ENCODE measurements around the gene TLE5.
"Not testable (repeated sequence)": the region's sequence is repeated elsewhere in the genome, so short reads cannot be mapped to it uniquely, and the experiment has no call there.

TLE5 gene

GRCh38 chr19:3094601-3095440 is 32.5 kb upstream of the TLE5 start:
- Histone ChIP-seq H3K9ac (ENCODE audit: low read depth, low read length) (peak overlapping the region; percentile 83), H3K27ac (ENCODE audit: low read length) (peak overlapping the region; percentile 33; the same call in 1 of the 2 replicates), H4K20me1 (ENCODE audit: insufficient read depth, low read length) (peaks cover 49% of the 10 kb centered on the region), H3K9me3 (ENCODE audit: insufficient read depth, low read length, severe bottlenecking) (no peaks in the 10 kb centered on the region), H3K27me3 (ENCODE audit: insufficient read depth, low read length, poor library complexity) (peaks cover 4% of the 10 kb centered on the region), H3K4me3 (ENCODE audit: low read depth in 1 of 2, low read length in 2 of 2) (peak overlapping the region; percentile 88 to 95; a peak in 3 of 4 replicates), H2AFZ (ENCODE audit: low read depth, low read length) (peak overlapping the region; percentile 55; the same call in 1 of the 2 replicates), H3K36me3 (ENCODE audit: insufficient read depth, low read length) (no peaks in the 10 kb centered on the region; the same call in 1 of the 2 replicates), H3K4me2 (ENCODE audit: insufficient read depth, low read length) (peak overlapping the region; percentile 97), H3K4me1 (ENCODE audit: insufficient read depth, low read length) (peaks cover 54% of the 10 kb centered on the region), H3K79me2 (ENCODE audit: insufficient read depth, low read length) (peaks cover 53% of the 10 kb centered on the region)
- ATAC-seq (ENCODE audit: insufficient read depth, low read depth) (peak; percentile 52), DNase-seq (peak; percentile 48)
- no peak for TF ChIP-seq CTCF (IDR thresholded peaks at IDR 0.05; ENCODE audit: borderline replicate concordance, extremely low read depth, low read length, poor library complexity, severe bottlenecking)
- no peak for TF ChIP-seq EZH2 (IDR thresholded peaks at IDR 0.05; ENCODE audit: borderline replicate concordance, low read depth, low read length, severe bottlenecking)

GRCh38 chr19:3089299-3089855 is 27.1 kb upstream of the TLE5 start:
- not testable (repeated sequence) for DNase-seq; H3K4me3 ChIP-seq (ENCODE audit: low read depth in 1 of 2, low read length in 2 of 2); H3K9me3 ChIP-seq (ENCODE audit: insufficient read depth, low read length, severe bottlenecking); H3K27ac ChIP-seq (ENCODE audit: low read length); ATAC-seq (ENCODE audit: insufficient read depth, low read depth); H4K20me1 ChIP-seq (ENCODE audit: insufficient read depth, low read length); H3K36me3 ChIP-seq (ENCODE audit: insufficient read depth, low read length); H3K4me1 ChIP-seq (ENCODE audit: insufficient read depth, low read length); H3K4me2 ChIP-seq (ENCODE audit: insufficient read depth, low read length); H3K79me2 ChIP-seq (ENCODE audit: insufficient read depth, low read length); H3K27me3 ChIP-seq (ENCODE audit: insufficient read depth, low read length, poor library complexity); H3K9ac ChIP-seq (ENCODE audit: low read depth, low read length); H2AFZ ChIP-seq (ENCODE audit: low read depth, low read length)

- H3K27me3 ChIP-seq (ENCODE audit: insufficient read depth, low read length, poor library complexity) = no peaks in the 10 kb centered on the region
- ATAC-seq (ENCODE audit: insufficient read depth, low read depth) (no peak), DNase-seq (no peak)
- no peak overlapping the region for H3K27ac ChIP-seq (ENCODE audit: low read length)
- no peaks in the 10 kb centered on the region for H3K36me3 ChIP-seq (ENCODE audit: insufficient read depth, low read length)
- no peak overlapping the region for H2AFZ ChIP-seq (ENCODE audit: low read depth, low read length)
- no peak overlapping the region for H3K4me2 ChIP-seq (ENCODE audit: insufficient read depth, low read length)
- H3K79me2 ChIP-seq (ENCODE audit: insufficient read depth, low read length) = no peaks in the 10 kb centered on the region
- H3K9me3 ChIP-seq (ENCODE audit: insufficient read depth, low read length, severe bottlenecking) = no peaks in the 10 kb centered on the region
- H3K4me1 ChIP-seq (ENCODE audit: insufficient read depth, low read length) = no peaks in the 10 kb centered on the region
- H3K4me3 ChIP-seq (ENCODE audit: low read depth in 1 of 2, low read length in 2 of 2) = no peak overlapping the region
- TF ChIP-seq CTCF (IDR thresholded peaks at IDR 0.05; ENCODE audit: borderline replicate concordance, extremely low read depth, low read length, poor library complexity, severe bottlenecking) (no peak), EZH2 (IDR thresholded peaks at IDR 0.05; ENCODE audit: borderline replicate concordance, low read depth, low read length, severe bottlenecking) (no peak)
- no peaks in the 10 kb centered on the region for H4K20me1 ChIP-seq (ENCODE audit: insufficient read depth, low read length)
- H3K9ac ChIP-seq (ENCODE audit: low read depth, low read length) = no peak overlapping the region
These were observed 25.5 kb upstream of the TLE5 start for GRCh38 chr19:3087769-3088168.

- H3K36me3 ChIP-seq (ENCODE audit: insufficient read depth, low read length) = no peaks in the 10 kb centered on the region
- no peaks in the 10 kb centered on the region for H3K9me3 ChIP-seq (ENCODE audit: insufficient read depth, low read length, severe bottlenecking)
- H2AFZ ChIP-seq (ENCODE audit: low read depth, low read length) = no peak overlapping the region
- H3K9ac ChIP-seq (ENCODE audit: low read depth, low read length) = no peak overlapping the region
- H3K4me2 ChIP-seq (ENCODE audit: insufficient read depth, low read length) = no peak overlapping the region
- no peak for DNase-seq
- no peaks in the 10 kb centered on the region for H3K27me3 ChIP-seq (ENCODE audit: insufficient read depth, low read length, poor library complexity)
- ATAC-seq (ENCODE audit: insufficient read depth, low read depth) = no peak
- H3K4me3 ChIP-seq (ENCODE audit: low read depth in 1 of 2, low read length in 2 of 2) = no peak overlapping the region
- no peaks in the 10 kb centered on the region for H3K4me1 ChIP-seq (ENCODE audit: insufficient read depth, low read length)
- no peaks in the 10 kb centered on the region for H4K20me1 ChIP-seq (ENCODE audit: insufficient read depth, low read length)
- H3K27ac ChIP-seq (ENCODE audit: low read length) = no peak overlapping the region
- TF ChIP-seq CTCF (IDR thresholded peaks at IDR 0.05; ENCODE audit: borderline replicate concordance, extremely low read depth, low read length, poor library complexity, severe bottlenecking) = no peak
- TF ChIP-seq EZH2 (IDR thresholded peaks at IDR 0.05; ENCODE audit: borderline replicate concordance, low read depth, low read length, severe bottlenecking) = no peak
- H3K79me2 ChIP-seq (ENCODE audit: insufficient read depth, low read length) = no peaks in the 10 kb centered on the region
These were observed 22.6 kb upstream of the TLE5 start for GRCh38 chr19:3084943-3085342.
